ENCODE data around the gene HPCAL1. TPM values are rescaled to one million over a fixed set of nuclear protein-coding genes. Genes with fewer than 3 reads are reported as not detected.

HPCAL1 gene
- total and polyA plus RNA-seq, 2 donors (not counting 3 experiments of a cell fraction or from before 2014, with no cell fraction given), result 56.5 to 77.4 TPM

DNA sequence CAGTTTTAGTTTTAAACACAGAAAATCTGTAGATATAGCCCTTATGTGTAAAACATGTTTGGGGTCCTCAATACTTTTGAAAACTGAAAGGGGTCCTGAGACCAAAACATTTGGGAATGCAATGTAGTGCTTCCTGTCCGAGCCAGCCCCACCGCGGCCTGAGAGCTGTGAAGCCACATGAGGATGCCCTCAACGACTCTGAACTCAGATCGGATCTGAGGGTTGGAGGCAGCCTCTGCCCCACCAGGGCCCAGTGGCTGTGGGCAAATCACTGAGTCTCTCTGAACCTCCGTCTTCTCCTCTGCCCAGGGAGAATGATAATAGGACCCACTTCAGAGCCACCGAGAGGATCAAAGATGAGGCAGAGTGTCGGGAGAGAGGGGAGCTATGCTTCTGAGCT lies 33.4 kb upstream of the HPCAL1 start:
- Histone ChIP-seq H3K4me2 (ENCODE audit: insufficient read depth, low read length) (no peak overlapping the region), H3K9ac (replicated peaks; ENCODE audit: extremely low read depth, insufficient read depth, low read length) (no peak overlapping the region), H3K27me3 (ENCODE audit: control insufficient read depth in 2 of 2, insufficient read depth in 2 of 2, low read length in 2 of 2) (no peaks in the 10 kb centered on the region), H3K79me2 (ENCODE audit: control insufficient read depth, insufficient read depth, low read length) (no peaks in the 10 kb centered on the region), H3K4me1 (ENCODE audit: control insufficient read depth, extremely low read depth, insufficient read depth, low read length) (peaks cover 3% of the 10 kb centered on the region), H3K4me3 (replicated peaks in 1 of 3; ENCODE audit: insufficient read depth in 1 of 3, low read depth in 1 of 3, low read length in 3 of 3) (no peak overlapping the region), H3K27ac (ENCODE audit: insufficient read depth, low read depth, low read length) (no peak overlapping the region), H3K9me1 (replicated peaks; ENCODE audit: control insufficient read depth, extremely low read depth, insufficient read depth, low read length) (no peaks in the 10 kb centered on the region), H2AFZ (ENCODE audit: low read depth, low read length) (no peak overlapping the region), H4K20me1 (replicated peaks; ENCODE audit: control insufficient read depth, extremely low read depth, insufficient read depth, low read length) (no peaks in the 10 kb centered on the region), H3K36me3 (ENCODE audit: control insufficient read depth in 2 of 2, extremely low read depth in 1 of 2, insufficient read depth in 2 of 2, low read length in 2 of 2) (no peaks in the 10 kb centered on the region), H3K9me3 (replicated peaks; ENCODE audit: control insufficient read depth, insufficient read depth, low read length) (no peaks in the 10 kb centered on the region)
- TF ChIP-seq EZH2 (IDR thresholded peaks at IDR 0.05; ENCODE audit: borderline replicate concordance, low read depth, low read length, severe bottlenecking), result no peak
- TF ChIP-seq JUN (IDR thresholded peaks at IDR 0.05; ENCODE audit: borderline replicate concordance, insufficient read depth, insufficient read length, low read depth), result no peak
- TF ChIP-seq, protein P1, sequence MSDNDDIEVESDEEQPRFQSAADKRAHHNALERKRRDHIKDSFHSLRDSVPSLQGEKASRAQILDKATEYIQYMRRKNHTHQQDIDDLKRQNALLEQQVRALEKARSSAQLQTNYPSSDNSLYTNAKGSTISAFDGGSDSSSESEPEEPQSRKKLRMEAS (IDR thresholded peaks at IDR 0.05; ENCODE audit: insufficient read depth, insufficient read length), result no peak
- TF ChIP-seq FOS (IDR thresholded peaks at IDR 0.05; ENCODE audit: borderline replicate concordance, insufficient read depth, low read length), result no peak
- no TSS peak for BruUV-seq (replicated peaks)
- ChIA-PET CTCF (interaction anchor here (2.5 to 2.7 kb wide), 2 partner anchors 145 to 166 kb away, joined by 11 to 33 read pairs; no protein-coding TSS in a partner anchor), POLR2A (no interaction called here)
- FAIRE-seq (no peak), DNase-seq (ENCODE audit: low read depth, low spot score) (no peak)
- intact Hi-C loops (cut with micrococcal nuclease) (no loop called here), dilution Hi-C loops (cut with MboI; ENCODE audit: extremely low pct_ligation_motif_present, low sequenced_read_pairs) (no loop called here)

DNA sequence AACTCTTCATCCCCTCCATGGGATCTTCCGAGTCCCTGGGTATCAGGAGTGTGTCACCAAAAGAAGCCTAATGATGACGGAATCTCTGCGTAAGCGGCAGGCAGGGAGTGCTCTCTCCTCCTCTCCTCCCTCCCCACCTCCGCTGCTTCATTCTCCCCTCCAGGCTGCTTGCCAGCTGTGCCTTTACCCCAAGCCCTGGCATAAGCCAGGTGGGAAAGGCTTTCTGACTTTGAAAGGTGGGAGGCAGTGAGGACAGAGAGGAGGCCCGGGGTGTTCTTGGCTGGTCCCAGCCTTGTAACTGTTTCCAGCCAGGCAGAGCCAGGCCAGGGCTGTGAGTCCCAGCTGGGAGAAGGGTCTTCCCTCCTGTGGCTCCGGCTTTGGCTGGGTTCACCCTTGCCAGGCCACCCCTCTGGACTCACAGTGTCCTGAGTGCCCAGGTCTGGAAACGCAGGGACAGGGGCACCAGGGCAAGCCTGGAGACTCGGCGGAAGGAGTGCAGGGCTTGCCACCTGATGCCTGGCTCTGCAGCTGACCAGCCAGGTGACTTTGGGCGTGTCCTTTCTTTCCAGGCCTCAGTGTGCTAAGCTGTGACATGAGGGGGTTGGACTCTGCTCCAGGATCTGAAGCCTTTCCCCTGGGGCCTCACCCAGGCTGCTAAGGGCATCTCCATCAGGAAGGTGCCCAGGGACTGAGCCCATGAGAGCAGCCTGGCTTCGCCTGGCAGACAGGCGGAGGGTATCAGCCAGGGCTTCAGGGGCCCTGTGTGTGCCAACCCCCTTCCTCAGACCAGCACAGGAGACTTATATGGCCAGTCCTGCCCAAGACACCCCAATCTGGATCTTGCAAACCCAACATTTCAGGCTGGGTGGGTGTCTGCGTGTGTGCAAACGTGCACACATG lies 32.7 kb upstream of the HPCAL1 start:
- Histone ChIP-seq H3K9me3 (replicated peaks; ENCODE audit: control insufficient read depth, insufficient read depth, low read length) (no peaks in the 10 kb centered on the region), H2AFZ (ENCODE audit: low read depth, low read length) (no peak overlapping the region), H3K9me1 (replicated peaks; ENCODE audit: control insufficient read depth, extremely low read depth, insufficient read depth, low read length) (no peaks in the 10 kb centered on the region), H3K9ac (replicated peaks; ENCODE audit: extremely low read depth, insufficient read depth, low read length) (no peak overlapping the region), H3K4me3 (replicated peaks in 1 of 3; ENCODE audit: insufficient read depth in 1 of 3, low read depth in 1 of 3, low read length in 3 of 3) (no peak overlapping the region), H4K20me1 (replicated peaks; ENCODE audit: control insufficient read depth, extremely low read depth, insufficient read depth, low read length) (no peaks in the 10 kb centered on the region), H3K79me2 (ENCODE audit: control insufficient read depth, insufficient read depth, low read length) (no peaks in the 10 kb centered on the region), H3K27ac (ENCODE audit: insufficient read depth, low read depth, low read length) (no peak overlapping the region), H3K27me3 (ENCODE audit: control insufficient read depth in 2 of 2, insufficient read depth in 2 of 2, low read length in 2 of 2) (no peaks in the 10 kb centered on the region), H3K4me2 (ENCODE audit: insufficient read depth, low read length) (no peak overlapping the region), H3K36me3 (ENCODE audit: control insufficient read depth in 2 of 2, extremely low read depth in 1 of 2, insufficient read depth in 2 of 2, low read length in 2 of 2) (no peaks in the 10 kb centered on the region), H3K4me1 (ENCODE audit: control insufficient read depth, extremely low read depth, insufficient read depth, low read length) (peaks cover 3% of the 10 kb centered on the region)
- dilution Hi-C loops (cut with MboI; ENCODE audit: extremely low pct_ligation_motif_present, low sequenced_read_pairs) (no loop called here), intact Hi-C loops (cut with micrococcal nuclease) (loop anchor here (1.0 to 5.0 kb wide), 7 partner anchors 35 to 392 kb away; no protein-coding TSS in a partner anchor)
- no TSS peak for BruUV-seq (replicated peaks)
- DNase-seq (ENCODE audit: low read depth, low spot score) (no peak), FAIRE-seq (no peak)
- ChIA-PET CTCF (interaction anchor here (0.6 to 2.7 kb wide), 11 partner anchors 28 to 197 kb away, joined by 3 to 46 read pairs (median 7); partner anchors contain the start of gene HPCAL1), POLR2A (no interaction called here)
- TF ChIP-seq JUN (IDR thresholded peaks at IDR 0.05; ENCODE audit: borderline replicate concordance, insufficient read depth, insufficient read length, low read depth), result no peak

Measured in endothelial cell of umbilical vein (primary cell).